GM08714 (cell line): ENCODE results near the gene KCNJ11.
A peak's percentile ranks its signal among the peaks of the same experiment; 100 is the strongest.

Experiments used
- H3K4me3 ChIP-seq: fragments of 200-500 bp; sonication (Bioruptor generic); 2 replicates; pipeline ENCODE4 v1.5.1; 2014; ENCODE audit warnings: mild to moderate bottlenecking, low read length, inconsistent platforms
- ZNF274 ChIP-seq: IDR thresholded peaks from 2 replicates; pipeline ENCODE4 v1.6.1; 2012; ENCODE audit warnings: mild to moderate bottlenecking, low read depth, low read length

Gene KCNJ11

DNA sequence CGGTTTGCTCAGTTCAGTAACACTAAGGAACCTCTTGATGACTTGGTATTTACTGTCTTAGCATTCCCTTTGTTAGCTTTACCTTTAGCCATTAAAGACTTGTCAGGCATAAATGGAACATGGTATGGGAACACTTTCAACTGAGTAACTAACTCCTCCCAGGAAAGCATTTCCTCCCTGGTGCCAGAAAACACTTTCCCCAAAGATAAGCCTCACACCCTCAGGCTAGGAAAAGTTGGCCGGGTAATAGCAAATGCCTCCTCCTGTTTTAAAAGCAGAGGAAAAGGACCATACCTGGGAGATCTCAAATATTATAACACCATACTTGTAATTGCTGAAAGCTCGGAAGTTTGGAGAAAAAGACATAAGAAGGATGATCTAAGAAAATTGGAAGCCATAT lies 12.0 kb downstream of the KCNJ11 start:
- TF ChIP-seq ZNF274 = no peak
- no peak overlapping the region for H3K4me3 ChIP-seq

DNA sequence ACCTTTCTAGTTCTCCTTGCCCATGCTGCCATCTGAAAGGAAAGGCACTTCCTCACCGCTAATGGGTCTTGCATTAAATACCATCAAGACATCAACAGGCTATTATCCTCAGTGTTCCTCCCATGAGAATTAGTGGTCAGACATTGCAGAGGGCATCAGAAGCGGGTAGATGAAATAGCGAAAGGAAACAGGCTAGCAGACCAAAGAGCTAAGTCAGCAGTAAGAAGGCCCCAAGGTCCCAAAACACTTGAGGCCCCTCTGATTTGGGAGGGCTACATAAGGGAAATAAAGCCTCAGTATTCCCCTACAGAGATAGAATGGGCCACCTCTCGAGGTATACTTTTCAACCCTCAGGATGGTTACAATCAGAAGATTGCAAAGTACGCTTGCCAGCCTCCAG lies 12.9 kb downstream of the KCNJ11 start:
- TF ChIP-seq ZNF274 = no peak

DNA sequence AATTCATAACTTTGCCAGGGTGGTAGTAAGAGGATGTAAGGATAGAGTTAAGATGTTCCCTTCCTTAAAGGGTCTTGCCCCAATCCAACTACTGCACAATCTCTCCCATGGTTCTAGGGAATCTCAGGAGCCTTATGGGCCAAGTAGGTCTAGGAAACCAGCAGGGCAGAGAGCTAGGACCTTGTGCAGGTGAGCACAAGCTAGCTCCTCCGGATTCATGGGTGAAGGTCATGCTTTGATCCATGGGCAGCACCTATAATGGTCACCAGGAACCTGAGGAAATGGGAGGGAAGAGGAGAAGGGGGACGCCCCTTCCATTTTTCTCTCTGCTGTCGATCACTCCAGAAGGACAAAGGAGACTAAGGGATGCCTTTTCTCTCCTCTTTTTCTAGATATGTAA lies 16.8 kb downstream of the KCNJ11 start:
- H3K4me3 ChIP-seq = no peak overlapping the region
- TF ChIP-seq ZNF274 = no peak

More for the DNA sequence above, 12.9 kb downstream of the KCNJ11 start:
- H3K4me3 ChIP-seq = no peak overlapping the region

DNA sequence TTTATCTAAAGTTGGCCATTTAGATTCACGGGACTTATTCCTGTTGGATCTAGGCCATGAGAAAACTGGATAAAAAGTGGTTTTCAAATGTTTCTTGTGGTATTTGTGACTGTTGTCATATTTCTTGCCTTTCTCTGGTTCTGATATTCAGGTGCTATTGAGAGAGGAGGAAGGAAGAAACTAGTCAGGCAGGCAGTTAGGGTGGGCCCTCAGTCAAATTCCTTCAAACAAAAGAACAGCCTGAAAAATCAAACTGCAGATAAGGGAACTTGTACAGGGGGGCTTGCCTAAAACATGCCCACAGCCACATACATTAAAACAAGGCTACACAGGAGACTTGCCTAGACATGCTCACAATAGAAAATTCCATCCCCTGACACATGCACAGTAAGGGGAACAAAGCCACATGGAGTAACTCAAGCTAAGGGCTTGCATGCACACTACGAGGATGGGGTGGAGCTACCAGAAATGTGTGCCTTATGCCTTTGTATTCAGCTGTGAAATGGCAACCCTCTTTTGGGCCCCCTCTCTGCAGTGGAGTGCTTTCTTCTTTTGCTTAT lies 18.7 kb downstream of the KCNJ11 start:
- no peak for TF ChIP-seq ZNF274
- no peak overlapping the region for H3K4me3 ChIP-seq

DNA sequence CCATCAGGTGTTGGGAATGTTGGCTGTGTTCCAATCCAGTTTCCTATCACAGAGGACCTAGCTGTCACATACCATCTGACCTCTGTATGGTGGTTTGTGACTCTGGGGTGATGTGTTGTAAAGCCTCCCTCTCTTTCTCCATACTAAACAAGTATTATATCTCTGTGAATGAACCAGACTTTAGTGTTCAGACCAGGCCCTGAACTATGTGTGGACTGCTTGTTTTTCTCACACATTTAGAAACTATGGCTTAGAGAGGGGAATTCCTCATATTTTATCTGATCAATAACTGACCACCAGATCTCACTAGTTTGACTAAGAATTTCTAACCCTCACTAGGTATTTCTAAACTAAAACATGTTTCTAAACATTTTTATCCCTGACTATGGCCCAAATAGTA lies 19.4 kb downstream of the KCNJ11 start:
- no peak for TF ChIP-seq ZNF274

DNA sequence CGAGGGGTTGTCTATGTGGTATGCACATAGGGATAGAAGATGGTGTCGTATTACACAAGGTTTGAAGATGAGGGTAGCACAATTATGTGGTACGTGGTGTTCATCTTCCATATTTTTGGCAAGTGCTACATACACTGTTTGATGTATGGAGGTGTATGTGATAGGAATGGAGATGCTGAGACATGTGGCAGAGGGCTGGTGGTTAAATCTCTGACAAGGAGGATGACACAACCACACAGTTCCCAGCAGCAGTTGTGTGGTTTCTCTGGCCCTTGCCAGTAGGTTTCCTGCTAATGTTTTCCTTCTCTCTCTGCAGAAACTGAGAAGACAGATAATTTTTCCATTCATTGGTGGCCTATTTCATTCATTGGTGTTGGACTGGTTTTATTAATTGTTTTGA lies 19.9 kb downstream of the KCNJ11 start:
- H3K4me3 ChIP-seq = no peak overlapping the region
- no peak for TF ChIP-seq ZNF274

More for the DNA sequence above, 19.4 kb downstream of the KCNJ11 start:
- H3K4me3 ChIP-seq = no peak overlapping the region

DNA sequence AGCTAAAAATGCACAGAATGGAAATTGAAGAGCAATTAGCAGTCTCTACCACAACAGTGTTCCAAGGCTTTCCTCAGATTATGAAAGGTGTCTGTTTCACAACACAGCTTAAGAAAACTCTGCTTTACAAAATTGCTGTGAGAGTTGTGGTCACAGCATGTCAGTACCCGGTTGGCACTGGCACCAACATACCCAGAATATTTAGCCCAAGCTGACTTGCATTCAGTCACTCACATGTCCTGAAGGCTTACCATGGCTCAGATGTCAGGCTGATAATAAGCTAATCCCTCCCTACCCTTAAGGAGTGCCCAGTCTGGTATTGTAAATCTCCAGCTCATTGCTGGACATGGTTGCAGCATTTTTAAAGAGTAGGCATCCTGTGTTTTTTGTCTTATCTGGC lies 22.0 kb downstream of the KCNJ11 start:
- no peak for TF ChIP-seq ZNF274
- no peak overlapping the region for H3K4me3 ChIP-seq

DNA sequence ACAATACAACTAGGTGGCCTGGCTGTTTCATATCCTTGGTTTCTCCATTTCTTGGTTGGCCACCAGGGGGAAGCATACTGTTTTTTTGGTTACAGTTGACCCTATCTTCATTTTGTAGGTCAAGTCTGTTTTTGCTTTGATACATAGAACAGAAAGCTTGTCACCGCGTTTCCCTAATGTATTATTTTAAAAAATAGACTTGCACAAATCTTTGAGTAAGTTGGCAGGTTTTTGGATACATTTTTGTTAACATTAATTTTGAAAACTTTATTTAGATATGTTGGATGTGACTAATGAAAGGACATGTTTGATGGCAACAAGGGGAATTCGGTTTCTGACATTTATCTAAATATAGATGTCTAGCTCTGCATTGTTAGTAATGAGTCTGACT lies 33.9 kb downstream of the KCNJ11 start:
- no peak overlapping the region for H3K4me3 ChIP-seq
- no peak for TF ChIP-seq ZNF274

DNA sequence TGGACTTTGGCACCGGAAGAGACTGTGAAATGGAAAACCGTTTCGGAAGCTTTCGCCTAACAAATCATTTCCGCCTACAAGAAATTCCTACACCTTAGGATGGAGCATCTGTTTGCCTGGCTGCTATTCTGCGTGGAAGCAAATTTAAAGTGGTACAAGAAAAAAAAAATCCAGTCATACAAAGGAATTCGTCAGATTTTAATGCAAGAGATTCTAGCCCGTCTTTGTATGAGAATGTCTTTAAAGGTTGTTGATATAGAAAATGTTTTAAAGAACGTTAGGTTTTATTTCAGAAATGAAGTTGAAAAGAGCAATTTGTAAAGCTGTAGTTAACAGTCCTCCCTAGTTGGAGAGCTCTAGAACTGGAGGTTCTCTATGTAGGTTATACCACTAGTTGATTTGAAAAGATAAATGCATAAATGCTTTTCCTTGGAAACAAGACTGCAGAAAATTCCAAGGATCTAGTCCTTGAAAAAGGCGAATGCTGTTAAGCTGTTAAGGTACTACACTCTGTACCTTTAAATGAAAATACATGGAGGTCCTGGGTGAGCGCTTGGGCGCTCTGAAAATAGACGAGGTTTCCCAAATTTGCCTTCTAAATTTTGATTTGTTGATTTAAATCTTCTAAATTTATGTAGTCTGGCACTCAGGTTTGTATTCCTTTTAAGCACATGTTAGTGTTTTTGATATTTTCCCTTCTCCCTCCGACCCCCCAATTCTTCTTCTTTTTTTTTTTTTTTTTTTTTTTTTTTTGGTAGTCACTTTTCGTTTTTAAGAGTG lies 34.4 kb downstream of the KCNJ11 start:
- H3K4me3 ChIP-seq = peak overlapping the region; percentile 47
- TF ChIP-seq ZNF274 = no peak

DNA sequence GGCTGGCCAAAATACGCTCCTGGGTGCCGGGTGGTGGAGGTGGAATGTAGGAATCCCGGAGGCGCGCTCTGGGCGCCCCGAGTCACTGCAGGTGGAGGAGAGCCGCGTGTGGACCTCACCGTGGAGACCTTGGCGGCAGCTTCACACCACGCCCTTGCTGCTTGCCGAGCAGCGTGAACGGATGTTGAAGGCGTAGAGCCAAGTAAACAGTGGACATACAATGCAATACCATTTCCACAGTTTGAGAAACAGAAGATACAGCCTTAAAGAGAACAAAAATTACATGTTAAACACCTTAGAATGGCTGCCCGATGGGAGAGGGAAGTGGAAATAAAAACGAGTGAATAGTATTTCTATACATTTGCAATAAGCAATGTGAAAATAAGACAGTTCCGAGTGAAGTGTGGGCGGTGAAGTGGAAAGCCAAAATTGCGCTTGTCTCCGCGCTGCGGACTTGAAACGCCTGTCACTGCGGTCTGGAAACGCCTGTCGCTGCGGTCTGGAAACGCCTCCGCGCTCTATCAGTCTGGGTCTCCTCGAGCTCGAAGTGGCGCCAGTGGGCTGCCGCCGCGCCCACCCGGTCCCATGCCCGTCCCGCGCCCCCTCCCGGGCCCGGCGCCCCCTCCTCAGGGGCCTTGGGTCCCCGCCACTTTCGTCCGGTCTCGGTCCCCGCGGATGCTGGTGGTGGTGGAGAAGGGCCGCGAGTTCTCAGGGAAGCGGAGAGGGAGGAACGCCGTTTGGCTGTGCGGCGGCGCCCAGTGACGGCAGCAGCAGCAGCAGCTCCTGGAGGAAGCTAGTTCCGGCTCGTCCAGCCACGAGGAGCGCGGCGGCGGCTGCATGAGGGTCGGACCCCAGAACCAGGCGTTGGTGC lies 35.3 kb downstream of the KCNJ11 start:
- no peak for TF ChIP-seq ZNF274

DNA sequence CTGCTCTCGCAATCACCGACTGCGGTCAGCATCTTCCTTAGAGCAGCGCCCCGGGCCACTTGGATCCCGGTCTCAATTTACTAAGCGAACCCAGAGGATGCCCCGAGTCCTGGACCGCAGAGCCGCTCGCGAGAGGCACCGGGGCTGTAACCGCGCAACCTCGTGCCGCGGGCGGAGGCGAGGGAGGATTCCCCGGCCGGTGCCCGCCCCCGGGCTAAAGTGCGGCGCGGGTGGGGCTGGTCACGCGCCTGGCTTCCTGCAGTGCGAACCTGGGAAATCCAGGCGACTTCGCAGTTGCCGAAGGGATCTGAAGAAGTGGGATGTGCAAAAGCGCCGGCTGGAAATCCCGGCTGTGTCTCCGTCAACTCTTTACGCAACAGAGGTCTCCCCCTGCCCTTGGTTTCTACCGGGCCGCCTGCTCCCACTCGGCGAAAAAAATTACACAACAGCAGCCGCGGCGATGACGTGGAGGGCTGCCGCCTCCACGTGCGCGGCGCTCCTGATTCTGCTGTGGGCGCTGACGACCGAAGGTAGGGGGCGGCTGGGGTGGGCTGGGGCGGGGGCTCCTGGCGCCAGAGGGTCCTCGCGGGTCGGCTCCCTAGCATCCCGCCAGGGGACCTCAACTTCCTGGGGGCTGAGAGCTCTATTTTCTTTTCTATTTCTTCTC lies 36.8 kb downstream of the KCNJ11 start, which contains the start of gene NCR3LG1:
NCR3LG1 (plus strand) TSS at position 291 of the 667 bp plus-strand sequence; CDS start at position 461, 170 bp downstream.
- no peak for TF ChIP-seq ZNF274
- peak within 1 kb of the TSS; percentile 47; the same call in 1 of the 2 replicates for H3K4me3 ChIP-seq

More for the DNA sequence above, 35.3 kb downstream of the KCNJ11 start:
- peak overlapping the region; percentile 47; the same call in 1 of the 2 replicates for H3K4me3 ChIP-seq

DNA sequence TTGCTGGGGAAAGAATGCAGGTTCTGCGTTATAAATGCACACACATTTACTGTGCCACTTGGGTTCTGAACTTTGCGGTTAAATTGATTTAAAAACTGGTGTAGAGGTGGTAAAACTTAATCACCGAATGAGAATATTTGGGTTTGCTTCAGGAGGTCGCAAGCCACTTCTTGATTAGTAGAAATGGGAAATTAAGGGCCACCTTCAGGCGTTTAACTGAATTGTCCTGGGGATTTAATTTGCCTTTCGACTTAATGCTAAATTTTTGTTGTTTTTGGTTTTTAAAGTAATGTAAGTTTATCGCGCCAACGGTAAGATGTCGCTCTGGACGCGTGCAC lies 37.3 kb downstream of the KCNJ11 start:
- TF ChIP-seq ZNF274 = no peak
- H3K4me3 ChIP-seq = peak overlapping the region; percentile 47; the same call in 1 of the 2 replicates

DNA sequence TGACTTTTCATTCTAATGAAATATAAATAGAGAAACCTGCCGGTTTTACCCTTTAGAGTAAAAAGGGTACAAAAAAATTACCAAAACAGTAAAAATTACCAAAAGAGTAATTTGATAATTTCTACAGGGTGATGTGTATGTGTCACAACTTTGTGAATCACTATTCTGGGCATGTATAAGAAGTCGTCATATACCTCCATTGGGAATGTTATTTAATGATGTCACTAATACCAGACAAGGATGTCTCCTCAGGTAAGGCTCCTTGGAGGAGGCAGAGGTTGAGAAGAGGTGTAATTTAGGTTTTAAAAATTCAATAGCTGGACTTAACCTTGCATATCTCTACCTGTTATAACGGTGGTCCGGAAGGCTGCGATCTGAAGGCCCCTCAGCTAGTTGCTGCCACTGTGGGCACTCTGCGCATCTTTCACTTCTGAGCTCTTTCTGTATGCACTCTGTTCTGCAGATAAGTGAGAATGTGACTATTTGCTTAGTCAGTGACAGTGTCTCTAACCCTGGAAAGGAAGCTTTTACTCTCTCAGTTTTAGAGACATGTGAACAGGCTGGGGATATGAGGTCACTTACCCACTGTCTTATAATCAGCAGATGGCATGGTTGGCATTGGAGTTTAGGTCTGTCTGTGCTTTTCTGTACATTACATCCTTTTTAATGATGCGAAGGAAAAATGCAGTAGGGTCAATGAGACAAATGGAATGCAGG lies 37.8 kb downstream of the KCNJ11 start:
- no peak for TF ChIP-seq ZNF274
- no peak overlapping the region for H3K4me3 ChIP-seq
